ENCODE results near the gene MKNK2.

The MKNK2 gene

DNA sequence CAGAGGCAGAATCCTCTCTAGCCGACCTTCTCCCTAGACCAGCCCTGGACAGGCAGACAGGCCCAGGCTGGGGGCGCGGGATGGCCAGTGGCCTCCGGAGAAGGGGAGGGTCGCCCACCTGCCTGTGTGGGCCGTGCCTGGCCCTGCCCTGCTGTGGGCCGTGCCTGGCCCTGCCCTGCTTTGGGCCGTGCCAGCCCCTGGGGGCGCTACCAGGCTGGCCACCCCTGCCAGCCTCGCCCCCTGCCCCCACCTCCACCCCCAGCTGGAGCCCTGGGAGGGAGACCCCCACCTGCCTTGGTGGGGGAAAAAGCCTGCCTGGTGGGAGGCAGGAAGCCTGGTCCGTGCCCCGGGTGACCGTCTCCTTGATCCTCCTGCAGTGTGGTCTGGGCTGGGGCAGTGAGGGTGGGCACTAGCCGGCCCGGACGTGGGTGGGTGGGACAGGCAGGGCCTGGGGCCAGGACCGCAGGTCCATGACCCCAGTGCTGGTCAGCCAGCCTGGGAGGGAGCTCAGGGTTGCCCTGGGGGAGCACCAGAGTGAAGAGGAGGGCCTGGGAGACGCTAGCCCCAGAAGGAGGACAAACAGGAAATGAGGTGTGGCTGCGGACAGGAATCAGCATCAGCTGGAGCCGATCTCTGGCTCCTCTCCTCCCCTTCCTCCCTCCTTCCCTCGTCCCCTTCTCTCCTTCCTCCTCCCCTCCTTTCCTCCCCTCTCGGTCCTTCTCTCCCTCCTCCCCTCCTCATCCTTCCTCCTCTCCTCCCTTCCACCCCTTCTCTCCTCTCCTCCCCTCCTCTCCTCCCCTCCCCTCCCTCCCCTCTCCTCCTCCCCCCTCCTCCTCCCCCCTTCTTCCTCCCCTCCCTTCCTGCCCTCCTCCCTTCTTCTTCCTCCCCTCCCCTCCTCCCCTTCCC lies 5.1 kb upstream of the MKNK2 start:
- no peak overlapping the region for H3K4me3 ChIP-seq (ENCODE audit: low read length)
- no peak overlapping the region for H3K27ac ChIP-seq (ENCODE audit: low read length)
- no peaks in the 10 kb centered on the region for H3K36me3 ChIP-seq (ENCODE audit: control insufficient read depth, insufficient read depth, low read length)
- H3K9me3 ChIP-seq (ENCODE audit: control insufficient read depth, insufficient read depth, low read length) = no peaks in the 10 kb centered on the region
- peaks cover 14% of the 10 kb centered on the region for H3K4me1 ChIP-seq (ENCODE audit: control insufficient read depth, insufficient read depth, low read length)
- no peak for DNase-seq (ENCODE audit: low read depth, low spot score)
- WGBS (ENCODE audit: insufficient coverage, insufficient read length) = no CpG with 5 or more reads among the region's 22 CpGs
- no peaks in the 10 kb centered on the region for H3K27me3 ChIP-seq (ENCODE audit: control insufficient read depth, insufficient read depth, low read length)

DNA sequence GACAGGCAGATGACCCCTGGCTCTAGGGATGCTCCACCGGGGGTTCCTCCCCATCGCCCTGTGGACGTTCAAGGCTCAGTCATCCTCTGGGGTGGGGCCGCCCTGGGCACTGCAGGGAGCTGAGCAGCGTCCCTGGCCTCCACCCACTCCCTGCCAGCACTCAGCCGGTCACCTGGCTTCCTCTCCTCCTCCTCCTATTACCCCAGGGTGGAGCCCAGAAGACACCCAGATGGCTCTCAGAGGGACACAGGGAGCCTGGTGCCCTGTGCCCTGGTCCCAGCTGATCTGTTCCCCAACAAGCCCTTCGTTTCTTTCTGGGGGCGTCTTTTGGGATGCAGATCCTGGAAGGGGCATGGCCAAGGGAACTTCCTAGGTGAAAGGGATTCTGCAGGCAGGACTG lies 3.7 kb upstream of the MKNK2 start:
- DNase-seq (ENCODE audit: low read depth, low spot score) = no peak
- no CpG with 5 or more reads among the region's 8 CpGs for WGBS (ENCODE audit: insufficient coverage, insufficient read length)
- Histone ChIP-seq H3K27ac (ENCODE audit: low read length) (no peak overlapping the region), H3K4me1 (ENCODE audit: control insufficient read depth, insufficient read depth, low read length) (peaks cover 13% of the 10 kb centered on the region), H3K36me3 (ENCODE audit: control insufficient read depth, insufficient read depth, low read length) (no peaks in the 10 kb centered on the region), H3K9me3 (ENCODE audit: control insufficient read depth, insufficient read depth, low read length) (no peaks in the 10 kb centered on the region), H3K27me3 (ENCODE audit: control insufficient read depth, insufficient read depth, low read length) (no peaks in the 10 kb centered on the region), H3K4me3 (ENCODE audit: low read length) (no peak overlapping the region)

- Histone ChIP-seq H3K9me3 (ENCODE audit: control insufficient read depth, insufficient read depth, low read length) (no peaks in the 10 kb centered on the region), H3K4me1 (ENCODE audit: control insufficient read depth, insufficient read depth, low read length) (peaks cover 11% of the 10 kb centered on the region), H3K36me3 (ENCODE audit: control insufficient read depth, insufficient read depth, low read length) (peaks cover 2% of the 10 kb centered on the region; the same call in 1 of the 2 replicates), H3K27ac (ENCODE audit: low read length) (no peak overlapping the region), H3K27me3 (ENCODE audit: control insufficient read depth, insufficient read depth, low read length) (no peaks in the 10 kb centered on the region), H3K4me3 (ENCODE audit: low read length) (no peak overlapping the region)
- WGBS (ENCODE audit: insufficient coverage, insufficient read length) = no CpG with 5 or more reads among the region's 24 CpGs
- no peak for DNase-seq (ENCODE audit: low read depth, low spot score)
These were observed 2.8 kb upstream of the MKNK2 start for GRCh38 chr19:2053601-2054389.

GRCh38 chr19:2051773-2052704 lies 995 bp upstream of the MKNK2 start:
- Histone ChIP-seq H3K27ac (ENCODE audit: low read length) (no peak overlapping the region), H3K4me3 (ENCODE audit: low read length) (no peak overlapping the region; the same call in 1 of the 2 replicates)

GRCh38 chr19:2050349-2050990 lies 574 bp downstream of the MKNK2 start:
- Histone ChIP-seq H3K36me3 (ENCODE audit: control insufficient read depth, insufficient read depth, low read length) (peaks cover 16% of the 10 kb centered on the region; the same call in 1 of the 2 replicates), H3K27ac (ENCODE audit: low read length) (no peak overlapping the region), H3K4me1 (ENCODE audit: control insufficient read depth, insufficient read depth, low read length) (peaks cover 7% of the 10 kb centered on the region; the same call in 1 of the 2 replicates), H3K4me3 (ENCODE audit: low read length) (peak overlapping the region; percentile 89), H3K27me3 (ENCODE audit: control insufficient read depth, insufficient read depth, low read length) (no peaks in the 10 kb centered on the region), H3K9me3 (ENCODE audit: control insufficient read depth, insufficient read depth, low read length) (no peaks in the 10 kb centered on the region)
- DNase-seq (ENCODE audit: low read depth, low spot score) = no peak
- WGBS (ENCODE audit: insufficient coverage, insufficient read length) = no CpG with 5 or more reads among the region's 49 CpGs

More at GRCh38 chr19:2051773-2052704, 995 bp upstream of the MKNK2 start:
- DNase-seq (ENCODE audit: low read depth, low spot score) = no peak
- WGBS (ENCODE audit: insufficient coverage, insufficient read length) = no CpG with 5 or more reads among the region's 18 CpGs
- Histone ChIP-seq H3K36me3 (ENCODE audit: control insufficient read depth, insufficient read depth, low read length) (peaks cover 5% of the 10 kb centered on the region; the same call in 1 of the 2 replicates), H3K4me1 (ENCODE audit: control insufficient read depth, insufficient read depth, low read length) (peaks cover 11% of the 10 kb centered on the region), H3K9me3 (ENCODE audit: control insufficient read depth, insufficient read depth, low read length) (no peaks in the 10 kb centered on the region), H3K27me3 (ENCODE audit: control insufficient read depth, insufficient read depth, low read length) (no peaks in the 10 kb centered on the region)

- Histone ChIP-seq H3K27me3 (ENCODE audit: control insufficient read depth, insufficient read depth, low read length) (no peaks in the 10 kb centered on the region), H3K4me3 (ENCODE audit: low read length) (peak overlapping the region; percentile 89), H3K36me3 (ENCODE audit: control insufficient read depth, insufficient read depth, low read length) (peaks cover 16% of the 10 kb centered on the region; the same call in 1 of the 2 replicates), H3K27ac (ENCODE audit: low read length) (no peak overlapping the region), H3K4me1 (ENCODE audit: control insufficient read depth, insufficient read depth, low read length) (peaks cover 7% of the 10 kb centered on the region; the same call in 1 of the 2 replicates), H3K9me3 (ENCODE audit: control insufficient read depth, insufficient read depth, low read length) (no peaks in the 10 kb centered on the region)
- no CpG with 5 or more reads among the region's 16 CpGs for WGBS (ENCODE audit: insufficient coverage, insufficient read length)
- DNase-seq (ENCODE audit: low read depth, low spot score) = no peak
These were observed 1.2 kb downstream of the MKNK2 start for GRCh38 chr19:2049741-2050348.

DNA sequence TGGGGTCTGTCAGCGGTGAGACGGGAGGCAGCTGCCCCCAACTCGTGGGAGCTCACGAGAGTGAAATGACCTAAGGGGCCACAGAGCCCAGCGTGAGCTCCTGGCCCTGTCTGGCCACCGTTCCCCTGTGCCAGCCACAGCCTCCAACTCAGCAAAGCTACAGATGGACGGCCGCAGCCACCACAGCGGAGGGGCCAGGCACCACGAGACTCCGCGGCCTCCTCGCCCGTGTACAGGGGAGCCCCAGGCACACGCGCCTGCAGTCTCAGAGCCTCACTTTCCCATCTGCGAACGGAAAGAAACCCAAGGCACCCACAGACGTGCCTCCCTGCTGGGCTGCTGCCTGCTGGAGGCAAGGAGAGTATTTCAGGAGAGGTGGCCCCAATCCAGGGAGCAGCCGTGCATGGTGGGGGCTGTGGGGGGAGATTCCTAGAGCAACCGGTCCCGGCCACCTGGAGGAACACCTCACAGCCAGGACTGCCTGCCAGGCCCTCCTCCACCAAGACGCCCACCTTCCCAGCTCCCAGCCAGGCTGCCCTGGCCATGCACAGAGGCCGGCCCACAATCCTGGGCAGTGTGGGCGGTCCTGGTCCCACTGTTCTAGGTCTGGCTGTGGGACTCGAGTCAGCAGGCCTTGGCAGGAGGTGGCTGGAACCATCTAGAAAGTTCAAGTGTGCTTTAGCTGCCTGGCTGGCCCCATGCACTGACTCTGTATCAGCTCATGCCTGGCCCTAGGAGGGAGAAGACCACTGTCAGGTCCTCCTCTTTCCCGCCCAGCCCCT lies 1.9 kb downstream of the MKNK2 start:
- H3K9me3 ChIP-seq (ENCODE audit: control insufficient read depth, insufficient read depth, low read length) = no peaks in the 10 kb centered on the region
- H3K27me3 ChIP-seq (ENCODE audit: control insufficient read depth, insufficient read depth, low read length) = no peaks in the 10 kb centered on the region
- H3K4me1 ChIP-seq (ENCODE audit: control insufficient read depth, insufficient read depth, low read length) = peaks cover 7% of the 10 kb centered on the region; the same call in 1 of the 2 replicates
- WGBS (ENCODE audit: insufficient coverage, insufficient read length) = no CpG with 5 or more reads among the region's 27 CpGs
- DNase-seq (ENCODE audit: low read depth, low spot score) = no peak
- no peak overlapping the region for H3K4me3 ChIP-seq (ENCODE audit: low read length)
- no peak overlapping the region for H3K27ac ChIP-seq (ENCODE audit: low read length)
- peaks cover 16% of the 10 kb centered on the region; the same call in 1 of the 2 replicates for H3K36me3 ChIP-seq (ENCODE audit: control insufficient read depth, insufficient read depth, low read length)

DNA sequence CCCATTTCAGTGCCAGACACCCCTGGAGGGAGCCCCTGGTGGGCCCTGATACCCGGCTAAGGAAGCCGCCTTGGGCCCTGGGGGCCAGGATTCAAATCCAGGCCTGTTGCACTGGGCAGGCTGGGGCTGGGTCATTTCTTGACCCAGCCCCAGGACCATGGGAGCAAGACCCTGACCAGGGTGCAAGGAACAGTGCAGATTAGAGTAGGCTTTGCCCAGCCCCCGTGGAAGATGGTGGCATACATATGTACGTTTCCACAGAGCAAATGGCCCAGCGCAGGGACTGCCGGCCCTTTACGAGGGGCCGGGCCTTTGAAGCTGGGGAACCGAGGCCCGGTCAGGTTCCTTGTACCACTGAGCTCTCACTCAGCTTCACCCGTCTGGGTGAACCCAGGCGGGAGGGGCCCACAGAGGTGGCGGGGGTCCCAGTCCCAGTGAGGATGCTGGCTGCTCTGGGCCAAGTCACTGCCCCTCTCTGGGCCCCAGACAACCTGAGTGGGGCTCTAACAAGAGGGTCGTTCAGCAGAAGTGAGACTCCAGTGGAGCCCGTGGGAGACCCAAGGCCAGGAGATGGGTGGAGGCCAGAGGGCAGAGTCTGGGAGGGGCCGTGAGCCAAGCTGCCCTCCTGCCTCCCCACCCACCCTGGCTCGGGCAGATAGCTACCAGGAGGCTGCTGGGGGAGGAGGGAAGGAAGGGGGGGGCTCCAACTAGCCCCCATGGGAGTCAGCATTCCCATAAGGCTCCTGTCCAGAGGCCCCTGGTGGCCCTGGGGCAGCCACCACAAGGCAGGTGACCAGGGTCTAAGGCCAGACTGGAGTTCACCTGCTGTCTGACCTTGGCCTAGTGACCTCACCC lies 2.7 kb downstream of the MKNK2 start:
- Histone ChIP-seq H3K4me1 (ENCODE audit: control insufficient read depth, insufficient read depth, low read length) (peaks cover 7% of the 10 kb centered on the region; the same call in 1 of the 2 replicates), H3K27ac (ENCODE audit: low read length) (no peak overlapping the region), H3K36me3 (ENCODE audit: control insufficient read depth, insufficient read depth, low read length) (peaks cover 16% of the 10 kb centered on the region; the same call in 1 of the 2 replicates)

More for the DNA sequence above, 2.7 kb downstream of the MKNK2 start:
- WGBS (ENCODE audit: insufficient coverage, insufficient read length) = no CpG with 5 or more reads among the region's 17 CpGs
- Histone ChIP-seq H3K27me3 (ENCODE audit: control insufficient read depth, insufficient read depth, low read length) (no peaks in the 10 kb centered on the region), H3K4me3 (ENCODE audit: low read length) (no peak overlapping the region), H3K9me3 (ENCODE audit: control insufficient read depth, insufficient read depth, low read length) (no peaks in the 10 kb centered on the region)
- DNase-seq (ENCODE audit: low read depth, low spot score) = no peak
